Esophagus squamous epithelium (tissue), 4 donors: ENCODE data around the gene CCDC87.

Source experiments
- POLR2A ChIP-seq, 4 donors: fragments of 450-650 bp; IDR thresholded peaks; one replicate each; pipeline ENCODE4 v1.6.1; 2017; ENCODE audit warnings: antibody characterized with exemption in 4 of 4, mild to moderate bottlenecking in 4 of 4, moderate library complexity in 3 of 4
- TF ChIP-seq, protein P1 (sequence below), 6 experiments: fragments of 450-650 bp in 4 of 6; fragments of 200-600 bp in 2 of 6; sonication (generic) in 2 of 6; IDR thresholded peaks; one replicate each; pipeline ENCODE4 v1.5.1; 2016 to 2019; ENCODE audit warnings: antibody characterized with exemption in 6 of 6, mild to moderate bottlenecking in 4 of 6, moderate library complexity in 4 of 6

DNA sequence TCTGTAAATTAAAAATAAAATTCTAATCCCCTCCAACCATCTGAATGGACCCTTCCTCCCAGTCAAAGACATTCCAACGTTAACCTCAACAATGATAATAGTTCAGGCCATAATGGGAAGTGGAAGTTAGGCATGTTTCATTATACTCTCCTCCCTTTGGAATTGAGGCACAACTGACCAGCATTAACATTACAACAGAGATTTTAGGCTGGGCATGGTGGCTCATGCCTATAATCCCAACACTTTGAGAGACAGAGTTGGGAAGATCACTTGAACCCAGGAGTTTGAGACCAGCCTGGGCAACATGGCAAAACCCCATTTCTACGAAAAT is 22.0 kb downstream of the CCDC87 start:
- TF ChIP-seq, protein P1, sequence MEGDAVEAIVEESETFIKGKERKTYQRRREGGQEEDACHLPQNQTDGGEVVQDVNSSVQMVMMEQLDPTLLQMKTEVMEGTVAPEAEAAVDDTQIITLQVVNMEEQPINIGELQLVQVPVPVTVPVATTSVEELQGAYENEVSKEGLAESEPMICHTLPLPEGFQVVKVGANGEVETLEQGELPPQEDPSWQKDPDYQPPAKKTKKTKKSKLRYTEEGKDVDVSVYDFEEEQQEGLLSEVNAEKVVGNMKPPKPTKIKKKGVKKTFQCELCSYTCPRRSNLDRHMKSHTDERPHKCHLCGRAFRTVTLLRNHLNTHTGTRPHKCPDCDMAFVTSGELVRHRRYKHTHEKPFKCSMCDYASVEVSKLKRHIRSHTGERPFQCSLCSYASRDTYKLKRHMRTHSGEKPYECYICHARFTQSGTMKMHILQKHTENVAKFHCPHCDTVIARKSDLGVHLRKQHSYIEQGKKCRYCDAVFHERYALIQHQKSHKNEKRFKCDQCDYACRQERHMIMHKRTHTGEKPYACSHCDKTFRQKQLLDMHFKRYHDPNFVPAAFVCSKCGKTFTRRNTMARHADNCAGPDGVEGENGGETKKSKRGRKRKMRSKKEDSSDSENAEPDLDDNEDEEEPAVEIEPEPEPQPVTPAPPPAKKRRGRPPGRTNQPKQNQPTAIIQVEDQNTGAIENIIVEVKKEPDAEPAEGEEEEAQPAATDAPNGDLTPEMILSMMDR (IDR thresholded peaks at IDR 0.05): no peak
- TF ChIP-seq POLR2A (IDR thresholded peaks at IDR 0.05): no peak
